Smooth muscle cell (in vitro differentiated cells): ENCODE results near the gene UBAP2. TPM values are rescaled to one million over a fixed set of nuclear protein-coding genes. Genes with fewer than 3 reads are reported as not detected.

Source experiments
- DNase-seq: peaks from one replicate; lab custom pipeline; 2025; ENCODE audit not compliant: unreplicated experiment; lab: John Stamatoyannopoulos, UW
- H2AFZ ChIP-seq: fragments of 200-600 bp; sonication (generic); 2 replicates; pipeline ENCODE4 v1.6.0; 2016; ENCODE audit warnings: antibody characterized with exemption, low read depth, mild to moderate bottlenecking
- H3F3A ChIP-seq: fragments of 200-600 bp; sonication (generic); 2 replicates; pipeline ENCODE4 v1.6.0; 2017; ENCODE audit warnings: antibody characterized with exemption, low read depth
- H3K27ac ChIP-seq: fragments of 200-600 bp; sonication (generic); 2 replicates; pipeline ENCODE4 v1.5.1; 2016; ENCODE audit warnings: low read depth, mild to moderate bottlenecking
- H3K27me3 ChIP-seq: fragments of 200-600 bp; sonication (generic); 2 replicates; pipeline ENCODE4 v1.6.1; 2016; ENCODE audit warnings: low read depth, mild to moderate bottlenecking
- H3K36me3 ChIP-seq: fragments of 200-600 bp; sonication (generic); 2 replicates; pipeline ENCODE4 v1.5.1; 2016; ENCODE audit warnings: low read depth
- H3K4me1 ChIP-seq: fragments of 200-600 bp; sonication (generic); 2 replicates; pipeline ENCODE4 v1.5.1; 2016; ENCODE audit warnings: low read depth
- H3K4me2 ChIP-seq: fragments of 200-600 bp; sonication (generic); 2 replicates; pipeline ENCODE4 v1.6.0; 2016; ENCODE audit warnings: mild to moderate bottlenecking
- H3K4me3 ChIP-seq: fragments of 200-600 bp; sonication (generic); 2 replicates; pipeline ENCODE4 v1.5.1; 2016; ENCODE audit warnings: mild to moderate bottlenecking
- H3K79me2 ChIP-seq: fragments of 200-600 bp; sonication (generic); 2 replicates; pipeline ENCODE4 v1.6.0; 2016; ENCODE audit warnings: low read depth, mild to moderate bottlenecking
- H3K9ac ChIP-seq: fragments of 200-600 bp; sonication (generic); 2 replicates; pipeline ENCODE4 v1.6.0; 2016; ENCODE audit warnings: low read depth
- H3K9me3 ChIP-seq: fragments of 200-600 bp; sonication (generic); replicated peaks from 2 replicates; pipeline ENCODE4 v1.5.1; 2016; ENCODE audit warnings: low read depth
- H4K20me1 ChIP-seq: fragments of 200-600 bp; sonication (generic); 2 replicates; pipeline ENCODE4 v1.6.0; 2016; ENCODE audit warnings: low read depth
- CTCF ChIP-seq: fragments of 200-600 bp; sonication (generic); IDR thresholded peaks from 2 replicates; pipeline ENCODE4 v1.5.1; 2017; ENCODE audit warnings: borderline replicate concordance, mild to moderate bottlenecking, antibody characterized with exemption; ENCODE audit not compliant: insufficient read depth, poor library complexity, severe bottlenecking
- WGBS: methylation state at CpG from one replicate; pipeline ENCODE4 v1.1.7; 2016; ENCODE audit warnings: low lambda C conversion rate; 5-methylcytosine and 5-hydroxymethylcytosine counted together
- polyA plus RNA-seq: library from polyadenylated mRNA; unstranded; fragments of >200 nt; fragmentation: Nextera tagmentation; extraction: Ambion mirVana; gene quantifications from 2 replicates; pipeline ENCODE4 v1.2.1, GENCODE V29; 2016
- total RNA-seq: library from RNA; depleted of rRNA; stranded (reverse); fragments of >200 nt; gene quantifications from 2 replicates; pipeline ENCODE4 v1.2.3, GENCODE V29; 2014

Gene UBAP2
- total and polyA plus RNA-seq, 2 experiments from 2014 or later, result 19.5 to 20.4 TPM

GRCh38 chr9:34049630-34050384 is 1.1 kb upstream of the UBAP2 start:
- H4K20me1 ChIP-seq, result peaks cover 31% of the 10 kb centered on the region
- peak overlapping the region; percentile 82 for H3K4me3 ChIP-seq
- no peaks in the 10 kb centered on the region for H3K27me3 ChIP-seq
- peaks cover 20% of the 10 kb centered on the region for H3K4me1 ChIP-seq
- H3K79me2 ChIP-seq, result peaks cover 38% of the 10 kb centered on the region
- H3K9me3 ChIP-seq, result no peaks in the 10 kb centered on the region
- 44% methylated on average over 18 of the region's 18 CpGs for WGBS
- H2AFZ ChIP-seq, result peak overlapping the region; percentile 98
- peak overlapping the region; percentile 98 for H3K9ac ChIP-seq
- no peaks in the 10 kb centered on the region for H3F3A ChIP-seq
- no peak for TF ChIP-seq CTCF
- H3K27ac ChIP-seq, result peak overlapping the region; percentile 96
- H3K36me3 ChIP-seq, result no peaks in the 10 kb centered on the region
- DNase-seq, result no peak
- H3K4me2 ChIP-seq, result peak overlapping the region; percentile 89

- Histone ChIP-seq H3K4me1 (peaks cover 20% of the 10 kb centered on the region), H3K27ac (peak overlapping the region; percentile 96), H2AFZ (peak overlapping the region; percentile 8), H3K79me2 (peaks cover 55% of the 10 kb centered on the region), H3K36me3 (no peaks in the 10 kb centered on the region), H3K9ac (peak overlapping the region; percentile 98), H4K20me1 (peaks cover 46% of the 10 kb centered on the region), H3K4me2 (peak overlapping the region; percentile 89), H3K9me3 (no peaks in the 10 kb centered on the region), H3F3A (no peaks in the 10 kb centered on the region), H3K27me3 (no peaks in the 10 kb centered on the region), H3K4me3 (peak overlapping the region; percentile 82)
- no peak for TF ChIP-seq CTCF
- no peak for DNase-seq
- under 1% methylated on average over 26 of the region's 29 CpGs for WGBS
Observed at GRCh38 chr9:34047864-34048726, 592 bp downstream of the UBAP2 start.

GRCh38 chr9:34046784-34047379 is 1.8 kb downstream of the UBAP2 start:
- no peaks in the 10 kb centered on the region for H3K9me3 ChIP-seq
- no peaks in the 10 kb centered on the region for H3K36me3 ChIP-seq
- TF ChIP-seq CTCF, result no peak
- peak overlapping the region; percentile 89 for H3K4me2 ChIP-seq
- WGBS, result 53% methylated on average over 5 of the region's 5 CpGs
- no peaks in the 10 kb centered on the region for H3K27me3 ChIP-seq
- peak overlapping the region; percentile 96 for H3K27ac ChIP-seq
- H2AFZ ChIP-seq, result no peak overlapping the region
- peak overlapping the region; percentile 98 for H3K9ac ChIP-seq
- H3K4me3 ChIP-seq, result peak overlapping the region; percentile 82
- peaks cover 20% of the 10 kb centered on the region for H3K4me1 ChIP-seq
- DNase-seq, result no peak
- no peaks in the 10 kb centered on the region for H3F3A ChIP-seq
- peaks cover 67% of the 10 kb centered on the region for H3K79me2 ChIP-seq
- H4K20me1 ChIP-seq, result peaks cover 56% of the 10 kb centered on the region
